Gastrocnemius medialis (tissue), 4 donors: Measurements from ENCODE around the gene SERPINB12. TPM values are rescaled to one million over a fixed set of nuclear protein-coding genes. Genes with fewer than 3 reads are reported as not detected.

ENCODE experiments used
- ATAC-seq, 2 donors: fragments of 150-250 bp; one replicate each; pipeline ENCODE4 v1.9.1; 2016
- DNase-seq, 2 donors: peaks; one replicate each; pipeline ENCODE4 v3.0.0-alpha.2; 2019
- H3K27ac ChIP-seq, 4 donors: fragments of 200-600 bp; sonication (generic); 1 replicate in 1 of 4; 2 replicates in 3 of 4; pipeline ENCODE4 v1.5.1; 2016 to 2018; ENCODE audit warnings: mild to moderate bottlenecking in 2 of 4, moderate library complexity in 1 of 4
- H3K27me3 ChIP-seq, 3 donors: fragments of 200-600 bp; sonication (generic) in 2 of 3; 1 replicate in 1 of 3; 2 replicates in 2 of 3; pipeline versions ENCODE4 v1.5.1 to v1.6.0; 2016 to 2019; ENCODE audit warnings: mild to moderate bottlenecking in 1 of 3, moderate library complexity in 1 of 3
- H3K36me3 ChIP-seq, 2 donors: fragments of 200-600 bp; sonication (generic) in 1 of 2; one replicate each; pipeline ENCODE4 v1.5.1; 2017 to 2018
- H3K4me1 ChIP-seq, 2 donors: fragments of 200-600 bp; sonication (generic) in 1 of 2; one replicate each; pipeline ENCODE4 v1.5.1; 2016 to 2017; ENCODE audit warnings: mild to moderate bottlenecking in 2 of 2
- H3K4me3 ChIP-seq, 4 donors: fragments of 200-600 bp; sonication (generic) in 3 of 4; 1 replicate in 1 of 4; 2 replicates in 3 of 4; pipeline ENCODE4 v1.5.1; 2016 to 2019; ENCODE audit warnings: mild to moderate bottlenecking in 2 of 4
- H3K9me3 ChIP-seq, 3 donors: fragments of 200-600 bp; sonication (generic) in 2 of 3; 1 replicate in 1 of 3; 2 replicates in 2 of 3; pipeline ENCODE4 v1.5.1; 2016 to 2019
- CTCF ChIP-seq, 5 experiments: fragments of 450-650 bp in 3 of 5; fragments of 200-600 bp in 2 of 5; sonication (generic) in 2 of 5; IDR thresholded peaks in 4 of 5; conservative IDR thresholded peaks in 1 of 5; 1 replicate in 4 of 5; 2 replicates in 1 of 5; pipeline ENCODE4 v1.5.1; 2016 to 2019; ENCODE audit warnings: antibody characterized with exemption in 5 of 5, mild to moderate bottlenecking in 3 of 5, moderate library complexity in 3 of 5
- POLR2A ChIP-seq, 2 donors: fragments of 450-650 bp; IDR thresholded peaks; one replicate each; pipeline ENCODE4 v1.6.1; 2017; ENCODE audit warnings: antibody characterized with exemption in 2 of 2, mild to moderate bottlenecking in 2 of 2, moderate library complexity in 2 of 2
- in situ Hi-C, 4 donors: fragments of 200-750 bp; cut with MboI; loops; one replicate each; pipeline versions ENCODE4 v1.15.0 to v1.8.0; 2017; ENCODE audit warnings: low sequenced_read_pairs in 4 of 4
- intact Hi-C: fragments of 100-400 bp; cut with DNase I; formaldehyde crosslinking; loops from one replicate; pipeline ENCODE4 v1.15.1; 2023; ENCODE audit warnings: low total_unique reads
- total RNA-seq, 4 donors: library from RNA; depleted of rRNA; stranded (reverse); fragments of >200 nt; gene quantifications; one replicate each; pipeline versions ENCODE4 v1.1.0 to v1.2.3, GENCODE V29; 2016

The SERPINB12 gene
- total RNA-seq, 4 donors from 2014 or later = not detected

GRCh38 chr18:63539904-63540510 lies 2.2 kb upstream of the SERPINB12 start:
- no peaks in the 10 kb centered on the region for H3K4me1 ChIP-seq
- H3K27me3 ChIP-seq = no peaks in the 10 kb centered on the region
- in situ Hi-C loops = no loop called here
- no peaks in the 10 kb centered on the region for H3K9me3 ChIP-seq
- intact Hi-C loops = no loop called here
- ATAC-seq (no peak), DNase-seq (no peak)
- H3K27ac ChIP-seq = no peak overlapping the region
- no peak overlapping the region for H3K4me3 ChIP-seq
- no peaks in the 10 kb centered on the region for H3K36me3 ChIP-seq
- no peak for TF ChIP-seq CTCF (IDR thresholded peaks at IDR 0.05 in 4 of 5, conservative IDR thresholded peaks at IDR 0.05 in 1 of 5)
- no peak for TF ChIP-seq POLR2A (IDR thresholded peaks at IDR 0.05)

- no peak for DNase-seq
- no peak for TF ChIP-seq POLR2A (IDR thresholded peaks at IDR 0.05)
- no peak for TF ChIP-seq CTCF (IDR thresholded peaks at IDR 0.05 in 4 of 5, conservative IDR thresholded peaks at IDR 0.05 in 1 of 5)
- Histone ChIP-seq H3K4me3 (no peak overlapping the region), H3K27ac (no peak overlapping the region), H3K4me1 (no peaks in the 10 kb centered on the region), H3K27me3 (no peaks in the 10 kb centered on the region), H3K9me3 (no peaks in the 10 kb centered on the region), H3K36me3 (no peaks in the 10 kb centered on the region)
- ATAC-seq = no peak
- in situ Hi-C loops = no loop called here
- intact Hi-C loops = no loop called here
These were observed 1.8 kb downstream of the SERPINB12 start for GRCh38 chr18:63544017-63544416.

GRCh38 chr18:63545000-63545399 lies 2.8 kb downstream of the SERPINB12 start:
- H3K27ac ChIP-seq = no peak overlapping the region
- no peak for DNase-seq
- intact Hi-C loops (no loop called here), in situ Hi-C loops (no loop called here)
- no peak for TF ChIP-seq CTCF (IDR thresholded peaks at IDR 0.05 in 4 of 5, conservative IDR thresholded peaks at IDR 0.05 in 1 of 5)
- TF ChIP-seq POLR2A (IDR thresholded peaks at IDR 0.05) = no peak
- H3K4me1 ChIP-seq = no peaks in the 10 kb centered on the region
- no peaks in the 10 kb centered on the region for H3K9me3 ChIP-seq
- H3K36me3 ChIP-seq = no peaks in the 10 kb centered on the region
- H3K4me3 ChIP-seq = no peak overlapping the region
- H3K27me3 ChIP-seq = no peaks in the 10 kb centered on the region
- ATAC-seq = no peak

- Histone ChIP-seq H3K4me1 (peaks cover 0 to 14% of the 10 kb centered on the region in 2 donors), H3K36me3 (no peaks in the 10 kb centered on the region), H3K9me3 (no peaks in the 10 kb centered on the region), H3K27ac (no peak overlapping the region), H3K27me3 (no peaks in the 10 kb centered on the region), H3K4me3 (no peak overlapping the region)
- no peak for DNase-seq
- no peak for TF ChIP-seq POLR2A (IDR thresholded peaks at IDR 0.05)
- TF ChIP-seq CTCF (IDR thresholded peaks at IDR 0.05 in 4 of 5, conservative IDR thresholded peaks at IDR 0.05 in 1 of 5) = no peak
- intact Hi-C loops (no loop called here), in situ Hi-C loops (no loop called here)
- no peak for ATAC-seq
These were observed 7.9 kb downstream of the SERPINB12 start for GRCh38 chr18:63550068-63550467.

GRCh38 chr18:63551769-63552168 lies 9.6 kb downstream of the SERPINB12 start:
- Histone ChIP-seq H3K27me3 (no peaks in the 10 kb centered on the region), H3K9me3 (no peaks in the 10 kb centered on the region), H3K4me1 (peaks cover 0 to 14% of the 10 kb centered on the region in 2 donors)

More at GRCh38 chr18:63551769-63552168, 9.6 kb downstream of the SERPINB12 start:
- DNase-seq = no peak
- Histone ChIP-seq H3K4me3 (no peak overlapping the region), H3K27ac (no peak overlapping the region), H3K36me3 (no peaks in the 10 kb centered on the region)
- TF ChIP-seq CTCF (IDR thresholded peaks at IDR 0.05 in 4 of 5, conservative IDR thresholded peaks at IDR 0.05 in 1 of 5) (no peak), POLR2A (IDR thresholded peaks at IDR 0.05) (no peak)
- intact Hi-C loops = no loop called here
- in situ Hi-C loops = no loop called here
- no peak for ATAC-seq
